ENCODE results near the gene OR2K2.
"Not testable (repeated sequence)": the region's sequence is repeated elsewhere in the genome, so short reads cannot be mapped to it uniquely, and the experiment has no call there.

OR2K2 gene

DNA sequence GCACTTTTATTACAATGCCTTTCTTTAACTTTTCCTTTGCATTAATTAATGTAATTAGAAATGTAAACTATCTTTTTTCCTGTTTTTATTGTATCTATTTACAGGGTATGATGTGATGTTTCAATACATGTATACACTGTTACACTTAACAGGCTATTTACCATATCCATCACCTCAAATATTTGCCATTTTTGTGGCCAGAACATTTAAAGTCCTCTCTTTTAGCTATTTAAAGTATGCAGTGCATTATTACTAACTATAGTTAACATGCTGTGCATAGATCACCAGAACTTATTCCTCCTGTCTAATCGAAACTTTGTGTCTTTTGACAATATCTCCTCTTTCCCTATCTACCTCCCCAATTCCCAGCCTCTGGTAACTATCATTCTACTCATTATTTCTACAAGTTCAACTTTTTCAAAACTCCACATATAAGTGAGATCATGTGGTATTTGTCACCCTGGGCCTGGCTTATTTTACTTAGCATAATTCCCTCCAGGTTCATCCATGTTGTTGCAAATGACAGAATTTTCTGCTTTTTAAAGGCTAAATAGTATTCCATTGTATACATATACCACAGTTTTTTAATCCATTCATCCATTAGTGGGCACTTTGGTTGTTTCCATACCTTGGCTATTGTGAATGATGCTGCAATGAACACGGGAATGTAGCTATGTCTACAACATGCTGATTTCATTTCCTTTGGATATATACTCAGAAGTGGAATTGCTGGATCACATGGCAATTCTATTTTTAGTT is 32.8 kb downstream of the OR2K2 start:
- no peak for DNase-seq

DNA sequence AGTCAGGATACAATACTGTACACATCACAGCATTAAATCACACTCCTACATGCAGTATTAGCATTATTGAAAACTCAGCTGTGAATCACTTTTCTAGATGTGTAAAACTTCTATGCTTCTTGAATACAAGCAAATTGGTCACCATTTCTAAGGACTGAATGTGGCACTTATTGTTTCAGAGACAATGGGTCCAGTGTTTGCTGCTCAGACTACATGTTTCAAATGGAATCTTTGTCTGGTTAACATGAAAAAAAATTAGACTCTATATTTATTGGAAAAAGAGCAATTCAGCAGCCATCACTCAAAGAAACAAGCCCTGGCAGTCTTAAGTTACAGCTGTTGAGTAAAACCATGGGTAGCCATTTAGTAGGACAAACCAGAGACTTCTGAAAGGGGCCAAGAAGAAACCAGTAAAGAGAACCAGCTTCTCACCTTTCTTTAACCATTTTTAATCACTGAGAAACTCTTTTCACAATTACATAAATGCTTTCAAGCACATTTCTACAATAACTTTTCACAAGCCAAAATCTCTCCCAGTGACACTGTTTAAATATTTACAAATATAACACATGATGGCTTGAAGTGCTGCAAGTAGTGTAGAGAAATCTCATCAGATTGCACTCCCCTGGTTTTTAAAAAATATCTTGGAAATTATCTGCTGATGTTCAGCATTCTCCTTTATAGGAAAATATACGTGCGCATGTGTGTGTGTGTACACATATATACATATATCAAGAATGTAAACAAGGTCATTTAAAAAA is 35.2 kb downstream of the OR2K2 start:
- no peak for DNase-seq

DNA sequence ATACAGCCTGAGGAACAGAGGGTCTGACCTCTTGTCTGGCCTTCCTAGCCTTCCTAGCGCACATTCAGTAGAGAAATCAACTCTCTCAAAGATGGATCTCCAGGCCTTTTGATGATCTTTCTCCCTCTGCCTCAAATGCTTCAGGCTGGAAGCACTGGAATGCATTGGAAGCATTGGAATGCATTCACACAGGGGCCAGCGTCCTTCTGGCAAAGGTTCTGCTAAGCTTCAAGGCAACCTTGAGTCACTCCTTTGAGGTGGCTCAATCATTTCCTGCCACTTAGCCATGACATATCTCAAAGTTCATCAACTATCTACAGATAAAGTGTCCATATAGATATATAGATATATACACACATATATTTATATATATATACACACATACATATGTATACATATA is 42.9 kb downstream of the OR2K2 start:
- peak in 1 of 3 donors; percentile 29 for DNase-seq

DNA sequence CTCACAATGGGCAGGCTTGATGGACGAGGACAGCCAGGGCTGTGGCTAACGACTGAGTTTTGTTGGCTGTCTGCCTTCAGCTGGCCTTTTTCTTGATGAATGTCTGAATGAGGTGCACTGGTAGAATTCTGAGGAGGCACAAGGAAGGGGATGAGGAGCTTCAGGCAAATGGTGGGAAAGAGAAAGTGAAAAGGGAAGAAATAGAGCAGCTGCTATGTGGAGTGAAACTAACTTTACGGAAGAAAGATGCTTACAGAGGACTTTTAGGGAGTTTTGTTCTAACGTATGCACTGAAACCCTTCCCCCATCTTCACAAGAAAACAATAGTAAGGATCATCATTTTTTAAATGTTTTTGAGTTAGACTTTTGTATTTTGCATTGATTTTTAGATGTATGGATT is 45.3 kb downstream of the OR2K2 start:
- DNase-seq, result peak; percentile 57 to 85 (median 70)

- DNase-seq, result peak in 2 of 3 donors; percentile 66 to 80
These were observed 47.2 kb downstream of the OR2K2 start for GRCh38 chr9:111282845-111283244.

DNA sequence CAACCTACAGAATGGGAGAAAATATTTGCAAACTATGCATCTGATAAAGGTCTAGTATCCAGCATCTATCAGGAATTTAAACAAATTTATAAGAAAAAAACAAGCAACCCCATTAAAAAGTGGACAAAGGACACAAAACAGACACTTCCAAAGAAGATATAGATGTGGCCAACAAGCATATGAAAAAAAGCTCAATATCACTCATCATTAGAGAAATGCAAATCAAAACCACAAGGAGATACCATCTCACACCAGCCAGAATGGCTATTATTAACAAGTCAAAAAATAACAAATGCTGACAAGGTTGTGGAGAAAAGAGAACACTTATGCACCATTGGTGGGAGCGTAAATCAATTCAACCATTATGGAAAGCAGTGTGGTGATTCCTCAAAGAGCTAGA is 49.2 kb downstream of the OR2K2 start:
- DNase-seq, result not testable (repeated sequence)

All from suppressor macrophage treated with lipopolysaccharide for 1 hour (primary cell).